ENCODE data around the gene ABCC12. TPM values are rescaled to one million over a fixed set of nuclear protein-coding genes. Genes with fewer than 3 reads are reported as not detected.

The ABCC12 gene
- total RNA-seq, 1 experiment from 2014 or later: not detected

- H3K4me3 Mint-ChIP-seq: no peak overlapping the region
- ATAC-seq (no peak), DNase-seq (ENCODE audit: low spot score) (no peak)
- H3K27ac Mint-ChIP-seq: no peak overlapping the region
- peaks cover 15% of the 10 kb centered on the region for H3K27me3 Mint-ChIP-seq (ENCODE audit: low read depth)
- TF ChIP-seq PREB (CRISPR knock-in tag; IDR thresholded peaks at IDR 0.05; ENCODE audit: borderline replicate concordance) (no peak), JAZF1 (CRISPR knock-in tag; IDR thresholded peaks at IDR 0.05) (no peak), USF1 (CRISPR knock-in tag; IDR thresholded peaks at IDR 0.05) (no peak), SOX15 (CRISPR knock-in tag; IDR thresholded peaks at IDR 0.05) (no peak), TEAD1 (CRISPR knock-in tag; IDR thresholded peaks at IDR 0.05) (no peak), FOXP4 (CRISPR knock-in tag; IDR thresholded peaks at IDR 0.05) (no peak), SP1 (CRISPR knock-in tag; conservative IDR thresholded peaks at IDR 0.05) (no peak), TCF7 (CRISPR knock-in tag; IDR thresholded peaks at IDR 0.05; ENCODE audit: low read depth) (no peak)
- ChIA-PET CTCF (interaction anchor here (1.2 to 1.3 kb wide), 2 partner anchors 11 to 98 kb away, joined by 3 to 4 read pairs; no protein-coding TSS in a partner anchor), POLR2A (no interaction called here)
- H3K36me3 Mint-ChIP-seq: peaks cover 3% of the 10 kb centered on the region; the same call in 1 of the 2 replicates
- peaks cover 4% of the 10 kb centered on the region; the same call in 1 of the 2 replicates for H3K4me1 Mint-ChIP-seq
- H3K9me3 Mint-ChIP-seq: peaks cover 14% of the 10 kb centered on the region
These were observed 2.0 kb downstream of the ABCC12 start for GRCh38 chr16:48153774-48154173.

GRCh38 chr16:48152226-48152625 lies 3.6 kb downstream of the ABCC12 start:
- CTCF ChIA-PET: no interaction called here
- ATAC-seq (no peak), DNase-seq (ENCODE audit: low spot score) (no peak)
- POLR2A ChIA-PET: no interaction called here
- peaks cover 4% of the 10 kb centered on the region; the same call in 1 of the 2 replicates for H3K4me1 Mint-ChIP-seq
- H3K36me3 Mint-ChIP-seq: peaks cover 3% of the 10 kb centered on the region; the same call in 1 of the 2 replicates
- H3K27me3 Mint-ChIP-seq (ENCODE audit: low read depth): peaks cover 13% of the 10 kb centered on the region
- H3K9me3 Mint-ChIP-seq: peaks cover 19% of the 10 kb centered on the region
- TF ChIP-seq JUN (CRISPR knock-in tag; IDR thresholded peaks at IDR 0.05): no peak
- TF ChIP-seq ZNF532 (CRISPR knock-in tag; IDR thresholded peaks at IDR 0.05; ENCODE audit: borderline replicate concordance): no peak
- TF ChIP-seq SOX15 (CRISPR knock-in tag; IDR thresholded peaks at IDR 0.05): no peak
- TF ChIP-seq FOXJ3 (CRISPR knock-in tag; IDR thresholded peaks at IDR 0.05; ENCODE audit: borderline replicate concordance): no peak
- no peak for TF ChIP-seq HMGA2 (CRISPR knock-in tag; IDR thresholded peaks at IDR 0.05)
- TF ChIP-seq ARID4B (CRISPR knock-in tag; IDR thresholded peaks at IDR 0.05; ENCODE audit: borderline replicate concordance): no peak
- TF ChIP-seq SMAD3 (CRISPR knock-in tag; IDR thresholded peaks at IDR 0.05; ENCODE audit: borderline replicate concordance): no peak
- no peak for TF ChIP-seq ZMAT4 (CRISPR knock-in tag; IDR thresholded peaks at IDR 0.05)
- no peak for TF ChIP-seq ZBTB21 (CRISPR knock-in tag; IDR thresholded peaks at IDR 0.05; ENCODE audit: borderline replicate concordance)
- no peak for TF ChIP-seq IRF2 (CRISPR knock-in tag; IDR thresholded peaks at IDR 0.05; ENCODE audit: borderline replicate concordance, low read depth)
- H3K27ac Mint-ChIP-seq: no peak overlapping the region
- H3K4me3 Mint-ChIP-seq: no peak overlapping the region
